A549 (cell line): Measurements from ENCODE around the gene UBASH3B.

Source experiments
- EP300 ChIP-seq, 2 experiments: fragments of >200 bp; sonication (Bioruptor Twin); formaldehyde crosslinking; IDR thresholded peaks; 2 replicates in 1 of 2; 3 replicates in 1 of 2; pipeline ENCODE4 v1.6.1; 2016 to 2017
- HOXB5 ChIP-seq: fragments of 250-450 bp; sonication (Bioruptor Pico); IDR thresholded peaks from 2 replicates; pipeline ENCODE4 v1.5.0; 2020; ENCODE audit warnings: mild to moderate bottlenecking, moderate library complexity
- KDM5A ChIP-seq: fragments of 200-600 bp; sonication (generic); IDR thresholded peaks from 2 replicates; pipeline ENCODE4 v1.6.1; 2016; ENCODE audit warnings: antibody characterized with exemption, mild to moderate bottlenecking
- MAZ ChIP-seq: fragments of 150-350 bp; IDR thresholded peaks from 2 replicates; pipeline ENCODE4 v1.6.1; 2014; ENCODE audit warnings: antibody characterized with exemption, low read depth, low read length, borderline replicate concordance
- NR3C1 ChIP-seq: fragments of >200 bp; sonication (Bioruptor Twin); formaldehyde crosslinking; IDR thresholded peaks from 3 replicates; pipeline ENCODE4 v1.6.1; 2017
- POLR2A ChIP-seq: IDR thresholded peaks from 2 replicates; pipeline ENCODE4 v1.6.1; 2012; ENCODE audit warnings: mild to moderate bottlenecking, low read length
- USF2 ChIP-seq: fragments of 450-650 bp; IDR thresholded peaks from 2 replicates; pipeline ENCODE4 v1.6.1; 2014; ENCODE audit warnings: antibody characterized with exemption
- TF ChIP-seq, protein P1 (sequence below): fragments of >200 bp; sonication (Bioruptor Twin); formaldehyde crosslinking; IDR thresholded peaks from 3 replicates; pipeline ENCODE4 v1.5.1; 2016

DNA sequence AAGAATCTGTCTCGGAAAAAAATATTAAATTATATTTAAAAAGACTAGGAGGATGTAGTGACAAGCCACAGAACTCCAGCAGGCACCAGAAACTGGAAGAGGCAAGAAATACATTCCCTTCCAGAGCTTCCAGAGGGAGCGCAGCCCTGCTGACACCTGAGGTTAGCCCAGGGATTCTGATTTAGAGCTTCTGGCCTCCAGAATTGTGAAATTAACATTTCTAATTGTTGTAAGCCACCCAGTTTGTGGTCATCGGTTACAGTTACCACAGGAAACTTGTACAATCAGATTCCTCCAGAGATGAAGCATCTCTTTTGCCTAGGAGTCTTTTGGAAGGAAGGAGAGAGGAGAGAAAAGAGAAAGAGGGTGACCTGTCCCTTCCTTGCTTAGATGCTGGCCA, 6.4 kb upstream of the UBASH3B start:
- no peak for TF ChIP-seq KDM5A
- TF ChIP-seq EP300 (IDR thresholded peaks at IDR 0.05) = no peak
- no peak for TF ChIP-seq USF2
- TF ChIP-seq, protein P1, sequence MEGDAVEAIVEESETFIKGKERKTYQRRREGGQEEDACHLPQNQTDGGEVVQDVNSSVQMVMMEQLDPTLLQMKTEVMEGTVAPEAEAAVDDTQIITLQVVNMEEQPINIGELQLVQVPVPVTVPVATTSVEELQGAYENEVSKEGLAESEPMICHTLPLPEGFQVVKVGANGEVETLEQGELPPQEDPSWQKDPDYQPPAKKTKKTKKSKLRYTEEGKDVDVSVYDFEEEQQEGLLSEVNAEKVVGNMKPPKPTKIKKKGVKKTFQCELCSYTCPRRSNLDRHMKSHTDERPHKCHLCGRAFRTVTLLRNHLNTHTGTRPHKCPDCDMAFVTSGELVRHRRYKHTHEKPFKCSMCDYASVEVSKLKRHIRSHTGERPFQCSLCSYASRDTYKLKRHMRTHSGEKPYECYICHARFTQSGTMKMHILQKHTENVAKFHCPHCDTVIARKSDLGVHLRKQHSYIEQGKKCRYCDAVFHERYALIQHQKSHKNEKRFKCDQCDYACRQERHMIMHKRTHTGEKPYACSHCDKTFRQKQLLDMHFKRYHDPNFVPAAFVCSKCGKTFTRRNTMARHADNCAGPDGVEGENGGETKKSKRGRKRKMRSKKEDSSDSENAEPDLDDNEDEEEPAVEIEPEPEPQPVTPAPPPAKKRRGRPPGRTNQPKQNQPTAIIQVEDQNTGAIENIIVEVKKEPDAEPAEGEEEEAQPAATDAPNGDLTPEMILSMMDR = no peak
- no peak for TF ChIP-seq MAZ
- no peak for TF ChIP-seq NR3C1
- no peak for TF ChIP-seq POLR2A
- no peak for TF ChIP-seq HOXB5 (CRISPR knock-in tag)
